ENCODE results near the gene COA8.
A peak's percentile ranks its signal among the peaks of the same experiment; 100 is the strongest.

COA8 gene

DNA sequence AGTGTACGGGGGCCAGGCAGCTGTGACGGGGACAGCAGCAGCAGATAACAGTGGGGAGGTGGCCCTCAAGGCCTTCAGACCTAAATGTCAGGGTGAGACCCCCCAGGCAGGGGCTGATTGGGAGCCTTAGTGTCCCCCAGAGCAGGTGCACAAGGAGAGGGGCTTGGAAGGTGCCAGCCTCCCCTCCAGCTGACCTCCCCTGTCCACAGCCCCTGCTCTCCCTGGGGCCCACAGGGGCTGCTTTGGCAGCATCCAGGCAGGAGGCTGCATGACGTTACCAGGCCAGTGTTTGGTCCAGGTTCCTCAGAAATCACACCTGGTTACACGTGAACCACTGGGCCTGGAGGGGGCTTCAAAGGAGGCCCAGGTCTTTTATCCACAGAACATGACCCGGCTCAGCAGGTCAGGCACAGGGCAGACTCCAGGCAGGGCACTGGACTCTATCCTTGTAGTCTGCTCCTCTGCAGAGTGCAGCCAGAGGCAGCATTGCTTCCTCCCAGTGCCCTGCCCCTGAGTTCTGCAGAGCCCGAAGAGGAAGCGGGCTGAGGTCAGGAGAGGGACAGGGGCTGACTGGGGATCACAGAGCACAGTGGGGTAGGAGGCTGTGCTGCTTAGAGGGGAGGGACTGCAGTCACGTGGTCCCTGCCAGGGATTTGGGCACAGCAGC, 36.4 kb upstream of the COA8 start:
- DNase-seq, result no peak

GRCh38 chr14:103526914-103527248, 35.9 kb upstream of the COA8 start:
- DNase-seq, result no peak

- DNase-seq, result peak; percentile 65
These were observed 35.2 kb upstream of the COA8 start for GRCh38 chr14:103527408-103528145.

DNA sequence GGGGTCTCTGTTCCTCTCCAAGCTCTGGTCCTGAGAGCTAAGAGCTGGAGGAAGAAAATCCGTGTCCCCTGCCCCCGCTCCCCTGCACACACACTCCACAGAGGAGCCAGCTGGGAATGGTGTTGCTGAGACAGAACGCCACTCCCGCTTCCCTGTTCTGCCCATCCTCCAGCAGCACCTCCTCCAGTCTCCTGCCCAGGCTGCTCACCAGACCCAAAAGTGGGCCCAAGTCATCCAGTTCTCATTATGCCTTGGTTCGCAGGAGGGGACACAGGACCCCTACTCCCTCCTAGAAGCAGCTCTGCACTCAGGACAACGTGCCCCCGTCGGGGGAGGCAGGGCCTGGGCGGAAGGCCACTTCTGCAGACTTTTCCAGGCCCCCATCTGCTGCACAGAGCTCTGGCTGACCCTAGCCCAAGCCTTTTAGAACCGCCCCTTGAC, 34.6 kb upstream of the COA8 start:
- peak; percentile 65 for DNase-seq

- DNase-seq, result peak; percentile 96
These were observed 34.0 kb upstream of the COA8 start, which contains the start of gene TRMT61A for GRCh38 chr14:103528587-103529382. Gene TRMT61A, plus strand, starts transcription at chr14:103529196. Its CDS starts 783 bp downstream, at chr14:103529979.

DNA sequence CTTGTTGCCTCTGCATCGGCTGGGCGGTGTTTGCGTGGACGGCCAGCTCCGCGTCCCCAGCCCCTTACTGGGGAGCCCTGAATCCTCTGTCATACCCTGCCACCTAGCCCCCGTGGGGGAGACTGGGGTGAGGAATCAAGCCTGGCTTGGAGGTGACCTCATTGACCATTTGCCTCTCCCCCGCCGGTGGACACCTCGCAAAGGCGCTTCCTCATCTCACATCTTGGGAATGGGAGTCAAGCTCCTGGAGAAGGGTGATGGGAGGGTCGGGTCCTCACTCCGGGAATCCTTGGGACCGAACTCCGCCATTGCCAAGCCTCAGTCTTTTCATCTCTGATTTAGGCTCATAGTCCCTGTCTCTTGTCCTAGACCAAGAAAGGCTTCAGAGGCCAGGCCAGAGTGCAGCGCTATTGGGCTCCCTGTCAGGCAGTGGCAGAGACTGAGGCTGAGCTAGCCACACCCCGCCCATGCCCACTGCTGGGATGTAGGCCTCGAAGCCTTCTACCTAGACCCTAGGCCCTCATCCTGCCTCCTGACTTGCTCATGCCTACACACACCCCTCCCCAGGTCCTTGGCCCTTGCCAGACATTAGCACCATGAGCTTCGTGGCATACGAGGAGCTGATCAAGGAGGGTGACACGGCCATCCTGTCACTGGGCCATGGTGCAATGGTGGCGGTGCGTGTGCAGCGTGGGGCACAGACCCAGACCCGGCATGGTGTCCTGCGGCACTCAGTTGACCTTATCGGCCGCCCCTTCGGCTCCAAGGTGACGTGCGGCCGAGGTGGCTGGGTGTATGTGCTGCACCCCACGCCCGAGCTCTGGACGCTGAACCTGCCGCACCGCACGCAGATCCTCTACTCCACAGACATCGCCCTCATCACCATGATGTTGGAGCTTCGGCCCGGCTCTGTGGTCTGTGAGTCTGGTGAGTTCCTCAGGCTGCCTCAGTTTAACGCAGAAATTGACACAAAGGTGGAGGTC, 33.1 kb upstream of the COA8 start:
- DNase-seq, result peak; percentile 42

DNA sequence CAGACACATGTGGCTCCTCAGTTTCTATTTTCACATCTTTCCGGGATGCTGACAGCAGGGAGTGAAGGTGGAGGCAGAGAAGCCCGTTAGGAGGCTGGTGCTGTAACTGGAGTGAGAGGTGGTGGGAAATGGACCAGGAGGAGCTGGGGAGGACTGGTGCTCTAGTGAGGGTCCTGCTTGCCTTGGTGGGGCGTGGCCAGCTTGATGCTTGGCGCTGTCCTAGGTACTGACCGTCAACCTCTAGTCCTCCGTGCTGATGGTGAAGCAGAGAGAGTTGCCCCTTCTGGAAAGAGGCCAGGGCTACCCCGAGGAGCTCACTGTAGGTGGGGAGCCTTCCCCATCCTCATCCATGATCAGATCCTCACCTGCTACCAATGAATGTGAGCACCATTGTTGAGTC, 32.4 kb upstream of the COA8 start:
- no peak for DNase-seq

GRCh38 chr14:103530831-103531230, 31.9 kb upstream of the COA8 start:
- no peak for DNase-seq

- no peak for DNase-seq
These were observed 31.1 kb upstream of the COA8 start for GRCh38 chr14:103531421-103532215.

DNA sequence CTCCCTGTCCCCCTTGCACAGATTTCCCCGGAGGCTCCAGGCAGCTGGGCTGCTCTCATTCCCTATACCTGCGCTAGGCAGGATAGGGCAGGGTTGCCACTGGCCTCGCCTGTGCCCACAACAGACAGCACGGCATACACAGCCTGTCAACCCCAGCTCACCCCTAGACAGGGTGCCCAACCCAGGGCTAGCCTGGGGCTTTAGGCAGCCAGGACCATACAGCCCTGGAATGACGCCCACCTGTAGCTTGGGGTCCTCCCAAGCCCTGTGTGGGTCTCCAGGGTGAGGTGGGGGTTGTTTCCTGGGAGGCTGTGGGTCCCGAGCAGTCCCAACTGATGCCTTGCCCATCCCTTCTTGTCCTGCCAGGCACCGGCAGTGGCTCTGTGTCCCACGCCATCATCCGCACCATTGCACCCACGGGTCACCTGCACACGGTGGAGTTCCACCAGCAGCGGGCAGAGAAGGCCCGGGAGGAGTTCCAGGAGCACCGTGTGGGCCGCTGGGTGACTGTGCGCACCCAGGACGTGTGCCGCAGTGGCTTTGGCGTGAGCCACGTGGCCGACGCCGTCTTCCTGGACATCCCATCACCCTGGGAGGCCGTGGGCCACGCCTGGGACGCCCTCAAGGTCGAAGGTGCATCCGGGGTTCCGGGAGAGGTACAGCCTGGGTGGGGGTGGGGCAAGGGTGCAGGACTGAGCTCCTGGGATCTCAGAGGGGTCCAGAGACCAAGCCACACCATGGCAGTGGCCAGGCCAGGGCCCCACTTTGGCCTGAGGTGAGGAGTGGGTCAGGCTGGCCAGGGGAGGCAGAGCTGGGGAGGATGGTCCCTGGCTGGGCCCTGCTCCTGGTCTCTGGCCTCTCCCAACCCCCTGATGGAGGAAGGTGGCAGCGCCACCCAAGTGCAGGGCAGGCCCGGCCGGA, 30.3 kb upstream of the COA8 start:
- no peak for DNase-seq

DNA sequence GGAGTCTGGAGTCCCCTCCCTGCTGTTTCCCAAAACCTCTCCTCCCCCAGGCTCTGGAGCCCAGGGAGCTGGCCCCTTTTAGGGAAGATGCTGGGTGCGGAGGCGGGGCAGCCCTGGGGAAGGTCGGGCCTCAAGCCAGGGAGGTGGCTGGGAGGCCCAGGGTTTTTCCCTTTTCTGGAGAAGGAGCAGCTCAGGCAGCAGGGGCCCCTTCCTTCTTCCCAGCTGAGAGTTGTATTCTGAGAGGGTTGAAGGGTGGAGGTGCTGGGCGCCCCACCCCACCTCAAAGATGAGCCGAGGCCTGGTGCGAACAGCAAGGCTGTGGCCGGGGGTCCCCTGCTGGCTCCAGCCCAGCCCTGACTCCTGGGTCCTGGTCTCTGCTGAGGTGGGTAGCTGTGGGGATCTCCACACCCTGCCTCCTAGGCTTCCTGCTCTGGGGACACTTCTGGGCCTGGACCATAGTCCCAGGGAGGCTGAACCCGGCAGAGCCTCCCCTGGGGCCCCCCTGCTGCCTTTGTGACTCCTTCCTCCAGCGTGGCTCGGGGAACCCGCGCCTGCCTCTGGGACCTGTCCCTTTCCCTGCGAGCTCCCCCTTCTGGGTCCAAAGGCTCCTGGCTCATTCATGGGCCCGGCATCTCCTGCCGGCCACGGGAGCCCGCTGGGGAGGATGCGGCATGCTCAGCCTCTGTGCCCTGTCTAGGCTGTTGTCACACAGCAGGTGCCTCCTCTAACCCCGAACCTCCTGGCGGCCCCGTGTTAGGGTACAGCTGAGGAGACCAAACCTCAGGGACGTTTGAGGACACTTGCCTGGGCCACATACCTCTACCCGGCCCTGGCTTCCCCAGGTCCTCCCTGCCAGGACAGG, 29.4 kb upstream of the COA8 start:
- DNase-seq, result no peak

- no peak for DNase-seq
These were observed 28.7 kb upstream of the COA8 start for GRCh38 chr14:103533999-103534575.

DNA sequence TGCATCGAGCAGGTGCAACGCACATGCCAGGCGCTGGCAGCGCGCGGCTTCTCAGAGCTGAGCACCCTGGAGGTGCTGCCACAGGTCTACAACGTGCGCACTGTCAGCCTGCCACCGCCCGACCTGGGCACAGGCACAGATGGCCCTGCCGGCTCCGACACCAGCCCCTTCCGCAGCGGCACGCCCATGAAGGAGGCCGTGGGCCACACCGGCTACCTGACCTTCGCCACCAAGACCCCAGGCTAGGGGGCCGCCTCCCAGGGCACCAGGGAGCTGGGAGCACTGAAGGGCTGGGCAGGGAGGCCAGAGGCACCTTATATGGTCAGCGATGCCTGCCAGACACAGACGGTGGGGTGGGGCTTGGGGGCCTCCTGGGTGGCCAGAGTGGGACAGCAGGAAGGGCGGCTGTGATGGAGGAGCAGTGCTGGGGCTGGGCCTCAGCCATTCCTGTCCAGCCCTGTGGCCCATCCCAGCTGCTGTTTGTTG, 28.1 kb upstream of the COA8 start:
- no peak for DNase-seq

DNA sequence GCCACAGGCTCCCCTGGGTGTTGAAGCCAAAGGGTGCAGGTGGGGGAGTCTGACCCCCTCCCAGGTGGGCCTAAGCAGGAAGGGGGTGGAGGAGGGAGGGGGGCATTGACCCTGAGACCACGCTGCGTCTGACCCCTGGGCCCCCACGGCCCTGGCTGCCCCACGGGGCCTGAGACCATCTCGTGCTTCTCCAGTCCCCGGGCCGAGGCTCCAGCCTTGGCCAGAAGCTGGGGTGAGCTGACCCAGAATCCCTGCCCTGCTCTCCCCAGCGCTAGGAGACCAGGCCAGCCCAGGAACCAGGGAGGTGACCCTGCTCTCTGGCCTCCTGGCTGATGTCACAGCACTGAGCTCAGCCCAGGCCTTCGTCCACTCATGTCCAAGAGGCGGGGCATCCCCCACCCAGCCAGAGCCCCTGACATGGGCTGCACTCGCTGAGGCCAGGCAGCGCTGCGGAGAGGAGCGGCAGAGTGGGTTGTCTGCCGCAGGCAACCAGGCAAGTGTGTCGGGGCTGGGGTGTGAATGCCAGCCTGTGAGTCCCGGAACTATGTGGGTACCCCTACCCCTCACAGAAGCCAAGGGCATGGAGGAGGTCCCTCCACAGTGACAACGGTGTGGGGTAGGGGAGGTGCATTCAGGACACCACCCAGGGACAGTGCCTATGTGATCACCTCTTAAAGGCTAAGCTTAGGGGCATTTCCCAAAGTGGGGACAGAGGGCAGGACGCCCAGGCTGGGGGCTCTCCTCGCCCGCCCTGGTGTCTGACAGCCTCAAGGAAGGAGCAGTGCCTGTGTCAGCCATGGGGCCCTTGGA, 27.5 kb upstream of the COA8 start:
- no peak for DNase-seq

- no peak for DNase-seq
These were observed 26.7 kb upstream of the COA8 start for GRCh38 chr14:103535891-103536565.

DNA sequence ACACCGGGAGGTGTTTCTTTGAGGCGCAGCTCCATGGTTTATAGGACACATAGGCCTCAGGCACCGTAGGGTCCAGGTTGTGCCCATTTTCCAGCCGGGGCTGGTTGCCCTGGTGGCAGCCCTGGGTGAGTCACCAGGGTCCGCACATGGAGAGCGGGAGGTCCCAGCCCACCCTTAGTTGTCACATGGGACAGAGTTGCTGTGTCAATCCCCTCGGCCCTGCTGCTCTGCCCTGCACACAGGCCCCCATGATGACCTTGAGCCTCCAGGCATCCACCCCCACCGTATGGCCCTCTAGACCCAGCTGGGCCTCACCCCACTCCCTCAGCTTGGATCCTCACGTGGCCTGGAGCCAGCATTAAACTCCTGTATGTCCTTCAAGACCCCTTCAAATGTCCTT, 26.1 kb upstream of the COA8 start:
- no peak for DNase-seq

Data from DMS53 (cell line).